A549 treated with CpdA at 1 μM for 4 hours (cell line): Measurements from ENCODE around the gene IFNGR1. TPM values are rescaled to one million over a fixed set of nuclear protein-coding genes. Genes with fewer than 3 reads are reported as not detected.

Experiments
- total RNA-seq: library from RNA; stranded (reverse); fragments of 200-300 nt; extraction: Qiagen RNA extraction; gene quantifications from 5 replicates; pipeline ENCODE4 v1.2.3, GENCODE V29; 2022; ENCODE audit warnings: low read depth

Gene IFNGR1
- 24.1 to 27.7 TPM (median 24.7 TPM) in 5 replicates for total RNA-seq

DNA sequence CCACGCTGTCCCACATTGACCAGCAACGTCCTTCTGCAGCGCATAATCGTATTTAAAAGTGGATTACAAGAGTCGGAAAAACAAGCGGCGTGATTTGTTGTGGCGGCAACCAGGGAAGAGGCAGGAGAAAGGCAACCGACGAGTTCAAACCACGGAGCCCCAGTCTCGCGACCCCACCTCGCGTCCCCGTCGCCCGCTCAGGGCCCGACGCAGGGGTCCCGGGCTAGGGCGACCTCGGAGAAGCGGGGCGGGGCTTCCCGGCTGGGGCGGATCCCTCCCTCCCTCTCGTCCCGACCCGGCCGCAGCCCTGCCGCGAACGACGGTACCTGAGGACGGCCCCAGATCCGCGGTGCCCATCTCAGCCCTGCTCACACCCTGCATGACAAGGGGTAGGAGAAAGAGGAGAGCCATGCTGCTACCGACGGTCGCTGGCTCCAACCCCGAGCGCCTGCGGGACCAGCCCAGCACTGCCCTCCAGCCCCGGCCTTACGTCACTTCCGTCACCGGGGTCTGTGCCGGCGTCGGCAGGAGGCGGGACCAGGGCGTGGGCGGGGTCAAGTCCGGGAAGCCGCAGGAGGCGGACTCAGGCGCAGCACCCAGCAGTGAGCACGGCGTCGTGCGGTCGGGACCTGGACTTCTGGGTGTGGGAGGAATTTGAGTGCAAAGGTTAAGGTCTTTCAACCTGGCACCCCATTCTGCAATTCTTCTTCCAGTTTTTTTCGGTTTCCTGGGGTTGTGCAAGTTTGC is at the start of gene IFNGR1:
Gene IFNGR1, minus strand, starts transcription at position 469 of the 747 bp plus-strand sequence. Its CDS starts 58 bp downstream, at position 411.

GRCh38 chr6:137173501-137173900 is 45.7 kb downstream of the IFNGR1 start, which contains the start of gene IL22RA2:
TSS of gene IL22RA2 (minus strand) at chr6:137173644. CDS start at chr6:137161749, 11,895 bp downstream.

Other genes with a start within 250 kb of the IFNGR1 start
- 0.03 to 0.09 TPM in 2 of 5 replicates, not detected in the others for gene IL20RA, start 174.4 kb downstream of the IFNGR1 start, total RNA-seq
- gene IL22RA2, start 45.7 kb downstream of the IFNGR1 start, total RNA-seq, result not detected in 5 replicates